GM18870 (cell line): ENCODE measurements around the gene PVALB.

Source experiments
- ATAC-seq: cut with Tn5 transposase; IDR thresholded peaks from one replicate; pipeline ENCODE4 v1.9.1; 2021; ENCODE audit warnings: moderate library complexity; ENCODE audit not compliant: unreplicated experiment

Gene PVALB

DNA sequence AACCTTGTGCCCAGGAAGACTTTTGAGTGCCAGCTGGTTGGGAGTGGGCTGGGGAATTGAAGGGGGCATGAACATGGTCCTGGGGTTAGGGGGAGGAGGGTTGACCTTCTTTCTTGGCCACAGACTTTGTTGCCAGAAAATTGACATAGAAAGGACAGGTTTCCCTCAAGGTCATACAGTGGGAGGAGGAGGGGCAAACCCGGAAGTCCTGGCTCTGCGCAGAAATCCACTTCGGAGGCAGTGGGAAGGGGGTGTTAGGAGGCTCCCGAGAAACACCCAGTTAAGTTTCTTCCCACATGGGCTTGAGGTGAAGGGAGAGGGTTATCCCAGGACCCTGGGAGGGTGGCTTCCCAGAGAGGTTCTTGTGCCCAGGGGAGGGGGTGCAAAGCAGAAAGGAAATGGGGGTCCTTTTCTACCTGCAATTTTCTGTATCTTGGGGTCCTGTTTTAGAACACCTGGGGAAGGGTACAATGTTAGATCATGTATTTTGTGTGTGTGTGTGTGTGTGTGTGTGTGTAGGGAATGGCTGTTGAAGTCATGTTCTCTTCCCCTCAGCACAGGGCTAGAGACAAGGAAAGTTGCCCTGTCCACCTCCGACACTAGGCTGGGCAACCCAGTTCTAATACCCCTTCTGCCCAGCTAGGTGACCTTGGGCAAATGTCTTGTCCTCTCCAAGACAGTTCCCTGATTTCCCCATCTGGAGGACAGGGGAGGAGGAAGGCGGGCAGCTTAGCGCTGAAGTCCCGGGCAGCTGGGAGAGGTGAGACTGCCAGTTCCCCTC is 1.1 kb downstream of the PVALB start:
- no peak for ATAC-seq

DNA sequence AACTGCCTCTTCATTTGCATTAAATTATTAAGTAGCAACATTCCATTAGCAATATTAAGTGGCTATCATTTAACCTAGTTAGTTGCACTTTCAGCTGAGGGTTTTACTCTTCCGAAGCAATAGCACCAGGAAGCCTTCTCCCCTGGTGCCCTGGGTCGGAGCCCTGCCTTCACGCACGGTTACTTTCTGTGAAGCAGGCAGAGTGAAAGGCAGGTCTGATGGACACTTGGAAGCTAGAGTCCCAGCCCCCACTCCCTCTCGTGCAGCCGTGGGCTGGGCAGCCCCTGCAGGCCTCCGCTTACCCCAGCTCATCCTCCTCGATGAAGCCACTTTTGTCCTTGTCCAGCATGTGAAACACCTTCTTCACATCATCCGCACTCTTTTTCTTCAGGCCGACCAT is 2.0 kb downstream of the PVALB start:
- no peak for ATAC-seq

DNA sequence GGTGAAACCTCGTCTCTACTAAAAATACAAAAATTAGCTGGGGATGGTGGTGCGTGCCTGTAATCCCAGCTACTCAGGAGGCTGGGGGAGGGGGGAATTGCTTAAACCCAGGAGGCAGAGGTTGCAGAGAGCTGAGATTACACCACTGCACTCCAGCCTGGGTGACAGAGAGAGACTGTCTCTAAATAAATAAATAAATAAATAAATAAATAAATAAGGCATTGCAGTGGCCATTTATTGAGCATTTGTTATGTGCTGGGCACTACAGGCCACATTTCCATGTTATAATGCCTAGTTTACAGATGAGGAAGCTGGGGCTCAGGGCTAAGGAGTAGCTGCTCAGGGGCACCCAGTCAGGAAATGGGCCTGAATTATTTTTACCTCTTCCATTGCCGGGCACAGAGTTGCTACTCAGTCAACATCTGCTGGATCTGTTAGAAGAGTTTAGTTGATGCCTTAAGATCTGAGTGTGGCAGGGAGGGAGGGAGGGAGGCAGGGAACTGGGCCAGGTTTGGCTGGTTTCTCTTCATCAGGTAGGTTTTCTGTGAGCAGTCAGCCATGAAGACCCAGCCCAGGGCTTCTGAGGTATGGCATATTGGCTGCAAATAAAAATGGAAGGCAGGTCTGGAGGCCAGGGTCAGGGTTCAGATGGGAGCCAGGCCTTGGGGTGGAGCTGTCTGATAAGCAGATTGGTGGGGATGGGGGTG is 5.6 kb downstream of the PVALB start:
- ATAC-seq = no peak

DNA sequence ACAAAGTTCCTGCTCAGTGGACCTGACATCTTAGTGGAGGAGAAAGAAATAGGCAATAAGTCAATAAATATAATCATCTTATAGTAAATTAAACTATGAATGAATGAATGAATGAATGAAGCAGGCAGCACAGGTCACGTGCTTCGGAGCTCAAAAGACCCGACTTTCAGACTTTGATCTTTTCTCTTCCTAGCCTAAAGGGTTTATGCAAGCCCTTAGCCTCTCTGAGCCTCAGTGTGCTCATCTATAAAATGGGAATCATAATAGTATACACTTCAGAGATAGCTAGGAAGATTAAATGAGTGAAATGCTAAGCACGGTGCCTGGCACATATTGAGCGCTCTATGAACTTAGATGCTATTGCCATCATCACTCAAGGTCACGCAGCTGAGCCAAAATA is 7.5 kb downstream of the PVALB start:
- ATAC-seq = no peak

DNA sequence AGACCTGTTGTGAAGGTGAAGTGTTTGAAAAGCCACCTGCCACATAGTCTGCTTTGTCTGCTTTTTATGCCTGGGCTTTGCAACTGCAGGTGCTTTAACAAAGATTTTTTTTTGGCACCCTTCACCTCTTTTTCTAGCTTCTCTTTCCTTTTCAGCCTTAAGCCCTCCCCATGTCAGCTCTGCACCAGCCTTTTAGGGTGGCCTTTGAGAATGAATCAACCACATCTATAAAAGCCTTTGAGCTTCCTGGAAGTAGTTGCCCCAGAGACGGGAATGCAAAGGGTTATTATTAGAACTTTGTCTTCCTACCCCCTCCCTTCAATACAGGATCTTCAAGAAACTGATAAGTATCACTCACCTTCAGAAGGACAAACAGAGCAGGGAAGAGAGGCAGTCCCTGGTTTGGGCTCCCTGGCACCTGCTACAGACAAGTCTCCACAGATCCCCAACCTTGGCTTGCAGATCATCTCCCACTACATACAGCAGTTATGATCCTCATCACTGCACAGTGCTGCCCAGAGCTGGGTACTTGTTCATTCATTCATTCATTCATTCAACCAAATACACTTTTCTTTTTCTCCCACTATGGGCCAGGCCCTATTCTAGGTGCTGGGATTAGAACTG is 8.0 kb downstream of the PVALB start:
- no peak for ATAC-seq

DNA sequence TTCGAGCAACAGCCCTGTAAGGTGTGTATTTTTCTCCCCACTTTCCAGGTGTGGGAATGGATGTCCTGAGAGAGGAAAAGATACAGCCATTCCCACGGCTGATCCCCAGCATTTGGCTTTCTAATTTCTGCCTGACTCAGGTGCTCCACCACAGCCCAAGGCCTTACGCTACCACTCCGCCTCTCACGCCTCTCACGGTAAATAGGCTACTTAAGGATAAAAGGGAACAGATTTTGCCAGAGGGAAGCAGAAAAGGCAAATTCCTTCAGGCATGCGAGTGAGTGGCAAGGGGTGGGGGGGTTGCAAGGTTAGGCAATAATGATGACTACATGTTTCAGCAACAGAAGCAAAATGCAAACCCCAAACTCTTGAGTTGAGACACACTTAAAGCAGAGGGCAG is 9.2 kb downstream of the PVALB start:
- ATAC-seq = no peak

DNA sequence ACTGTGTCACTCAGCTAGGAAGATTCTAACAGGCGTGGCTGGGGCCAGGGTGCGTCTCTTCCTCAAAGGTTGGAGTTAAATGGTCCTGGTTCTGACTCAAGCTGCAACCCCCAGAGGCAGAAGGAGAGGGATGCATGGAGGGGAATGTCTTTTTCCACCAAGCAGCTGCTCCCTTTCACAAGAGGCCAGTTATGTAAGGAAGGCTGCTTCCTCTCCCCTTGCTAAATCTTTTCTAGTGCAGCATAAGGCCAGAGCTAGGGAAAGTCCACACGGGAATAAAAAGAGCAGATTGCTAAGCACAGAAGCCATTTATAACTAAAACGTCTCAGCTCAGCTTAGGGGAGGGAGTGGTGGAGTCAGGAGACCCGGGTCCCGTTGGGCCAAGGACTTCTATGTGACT is 10.0 kb downstream of the PVALB start:
- ATAC-seq = no peak

DNA sequence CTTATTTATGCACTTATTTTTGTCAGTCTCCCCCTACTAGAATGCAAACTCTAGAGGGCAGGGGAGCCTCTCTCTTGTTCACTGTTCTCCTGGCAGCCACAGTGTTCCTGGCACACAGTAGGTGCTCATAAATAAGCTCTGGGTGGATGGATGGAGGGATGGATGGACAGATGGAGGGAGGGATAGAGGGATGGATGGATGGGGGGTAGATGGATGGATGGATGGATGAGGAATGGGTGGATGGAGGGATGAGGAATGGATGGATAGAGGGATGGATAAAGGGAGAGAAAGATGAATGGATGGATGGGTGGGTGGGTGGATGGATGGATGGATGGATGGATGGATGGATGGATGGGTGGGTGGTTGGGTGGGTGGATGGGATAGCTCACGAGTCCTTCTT is 13.5 kb downstream of the PVALB start:
- no peak for ATAC-seq

DNA sequence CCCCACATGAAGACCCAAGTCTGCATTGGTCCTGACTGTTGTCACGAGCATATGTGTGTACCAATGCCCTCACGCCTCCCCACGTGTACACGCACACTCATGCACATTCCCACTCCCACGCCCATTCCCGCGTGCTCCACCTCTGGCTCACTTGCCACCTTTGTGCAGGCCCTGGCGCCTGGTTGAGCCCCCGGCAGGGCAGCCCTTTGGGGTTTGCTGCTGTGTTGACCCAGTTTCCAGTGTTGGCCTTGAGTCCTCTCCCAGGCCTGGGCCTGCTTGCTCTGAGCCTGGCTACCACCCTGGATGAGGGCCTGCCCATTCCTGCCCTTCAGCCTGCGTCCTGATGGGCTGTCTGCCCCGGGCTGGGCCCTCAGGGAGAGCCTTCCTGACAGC is 18.2 kb downstream of the PVALB start:
- ATAC-seq = no peak

DNA sequence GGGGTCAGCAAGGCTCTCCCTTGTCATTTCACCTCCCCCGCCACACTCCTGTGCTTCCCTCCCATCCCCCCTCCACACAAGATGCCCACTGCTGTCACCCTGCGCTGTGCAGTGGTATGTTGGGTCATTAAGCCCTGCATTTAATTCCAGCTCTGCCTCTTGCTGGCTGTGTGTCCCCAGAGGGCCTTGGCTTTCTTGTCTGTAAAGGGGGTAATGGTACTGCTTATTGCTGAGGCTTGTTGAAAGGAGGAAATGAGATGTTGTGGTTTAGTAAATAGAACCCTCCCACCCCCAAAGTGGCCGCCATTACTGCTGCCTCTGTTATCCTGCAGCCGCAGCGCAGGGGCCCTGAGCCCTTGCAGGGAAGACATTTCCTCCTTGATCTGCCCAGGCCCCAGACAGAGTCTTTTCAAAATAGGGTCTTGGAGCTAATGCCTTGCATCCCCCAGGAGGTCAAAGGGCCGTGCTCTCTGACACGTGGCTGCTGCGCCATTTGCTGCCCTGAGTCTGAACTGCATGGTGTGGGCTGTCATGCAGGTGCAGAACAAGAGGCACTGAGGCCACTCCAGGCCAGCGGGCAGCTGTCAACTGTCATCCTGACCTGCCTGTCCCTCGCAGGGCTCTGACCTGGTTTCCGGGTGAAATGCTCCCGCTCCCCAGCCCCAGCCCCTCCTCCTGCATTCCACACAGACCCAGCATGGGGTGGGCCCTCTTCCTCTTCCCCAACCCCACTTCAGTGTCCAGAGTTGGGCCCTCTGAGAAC is 18.7 kb downstream of the PVALB start:
- ATAC-seq = no peak

DNA sequence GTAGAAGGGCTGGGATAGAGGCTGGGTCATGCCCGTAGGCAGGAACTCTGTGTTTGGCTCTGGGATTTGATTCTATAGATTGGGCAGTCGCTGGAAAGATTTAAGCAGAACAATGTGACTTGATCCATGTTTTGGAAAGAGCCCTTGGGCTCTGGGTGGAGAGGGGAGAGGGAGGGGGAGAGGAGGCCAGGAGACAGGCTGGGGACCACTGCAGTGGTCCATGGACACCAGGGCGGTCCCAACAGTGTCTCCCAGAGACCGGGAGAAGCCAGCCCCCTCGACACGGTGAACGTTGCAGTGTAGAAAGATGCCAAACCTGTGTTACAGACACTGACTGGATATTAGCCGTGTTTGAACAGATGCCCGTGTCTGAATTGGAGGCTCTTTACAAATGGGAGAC is 19.5 kb downstream of the PVALB start:
- no peak for ATAC-seq

DNA sequence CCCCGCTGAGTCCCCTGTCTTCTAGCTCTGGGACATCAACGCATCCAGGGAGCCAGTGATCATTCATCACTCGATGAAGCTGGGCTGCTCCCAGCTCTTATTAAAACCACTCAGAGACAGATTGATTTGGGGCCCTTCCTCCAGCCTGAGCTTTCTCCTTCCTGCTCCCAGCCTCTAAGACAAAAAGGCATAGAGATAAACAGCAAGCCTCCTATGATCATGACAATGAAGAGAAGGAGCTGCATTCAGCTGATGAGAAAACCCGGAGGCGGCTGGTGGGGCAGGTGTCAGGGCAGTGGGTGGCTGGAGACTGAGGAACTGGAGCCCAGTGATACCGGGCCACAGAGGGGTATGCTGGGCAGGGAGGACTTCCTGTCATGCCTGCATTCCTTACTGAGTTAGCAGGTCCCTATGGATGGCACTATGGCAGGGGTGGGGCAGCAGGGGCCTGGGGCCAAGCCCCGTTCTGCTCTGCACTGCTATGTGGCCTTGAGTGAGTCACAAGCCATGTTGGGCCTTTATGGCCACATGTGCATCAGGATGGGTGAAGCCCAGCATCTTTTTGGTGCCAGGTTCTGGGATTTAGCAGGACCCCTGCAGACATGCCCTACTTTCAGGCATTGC is 20.2 kb downstream of the PVALB start:
- ATAC-seq = no peak

DNA sequence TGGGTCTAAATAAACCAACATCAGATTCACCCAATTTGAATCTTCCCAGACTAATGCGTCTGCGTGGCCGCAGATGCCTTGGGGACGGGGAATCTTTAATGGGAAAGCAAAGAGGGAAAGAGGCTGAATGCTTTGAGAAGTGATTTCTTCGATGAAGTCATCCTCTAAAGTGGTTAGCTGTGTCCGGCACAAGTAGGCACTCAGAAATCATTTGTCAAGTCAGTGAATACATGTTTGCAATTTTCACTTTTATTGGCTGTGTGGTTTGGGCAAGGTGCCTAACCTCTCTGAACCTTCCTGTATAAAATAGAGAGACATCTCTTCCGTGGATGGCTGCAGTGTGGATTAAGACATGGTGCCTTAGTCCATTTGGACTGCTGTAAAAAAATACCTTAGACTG is 21.2 kb downstream of the PVALB start:
- ATAC-seq = no peak

DNA sequence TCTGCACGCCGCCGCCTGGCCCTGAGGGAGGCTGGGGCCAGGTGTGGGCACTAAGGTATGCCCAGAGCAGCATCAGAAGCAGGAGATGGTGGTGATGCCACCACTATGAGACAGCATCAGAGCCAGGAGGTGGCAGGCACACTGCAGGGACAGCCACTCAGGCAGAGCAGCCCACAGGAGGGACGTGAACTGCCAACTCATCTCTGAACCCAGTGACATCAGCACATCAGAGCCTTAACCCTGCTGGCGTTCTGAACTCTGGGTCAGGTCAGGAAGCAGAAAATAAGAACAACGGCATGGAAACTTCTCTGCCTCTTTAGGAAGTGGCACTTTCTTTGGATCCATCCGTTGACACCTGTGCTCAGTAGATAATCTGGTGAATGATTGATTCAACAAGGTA is 26.2 kb downstream of the PVALB start:
- ATAC-seq = no peak

DNA sequence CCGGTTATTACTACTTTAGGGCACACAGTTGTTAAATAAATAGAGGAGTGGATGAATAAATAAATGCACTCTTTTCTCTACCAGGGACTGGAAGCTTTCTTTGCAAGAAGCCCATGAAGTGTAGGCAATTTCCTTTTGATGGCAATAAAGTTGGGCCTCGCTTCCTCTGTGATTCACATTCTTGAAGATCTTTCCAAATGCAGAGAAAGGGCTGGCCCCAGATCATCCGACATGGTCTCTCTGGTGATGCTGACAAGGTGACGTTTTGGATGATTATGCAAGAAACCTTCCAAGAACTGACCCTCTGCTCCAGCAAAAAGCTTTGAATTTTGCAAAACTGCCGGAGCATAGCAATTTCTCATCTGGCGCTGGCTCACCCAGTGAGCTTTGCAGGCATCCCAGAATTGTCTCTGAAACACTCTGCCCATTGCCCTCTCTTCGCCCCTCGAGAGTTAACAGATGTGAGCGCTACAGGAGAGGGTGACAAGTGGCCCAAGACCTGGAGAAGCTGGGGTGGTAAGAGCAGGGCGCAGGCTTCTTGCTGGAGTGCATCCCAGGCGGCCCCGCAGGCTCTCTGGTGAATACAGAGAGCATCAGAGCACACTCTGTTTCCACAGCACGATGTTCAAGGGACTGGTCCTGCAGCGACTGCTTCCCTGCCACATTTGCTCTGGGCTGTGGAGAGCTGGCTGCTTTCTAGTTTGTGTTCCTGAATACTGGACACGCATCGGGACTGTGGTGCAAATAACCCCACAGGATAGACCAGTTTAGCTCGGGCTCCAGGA is 29.4 kb downstream of the PVALB start:
- ATAC-seq = no peak

DNA sequence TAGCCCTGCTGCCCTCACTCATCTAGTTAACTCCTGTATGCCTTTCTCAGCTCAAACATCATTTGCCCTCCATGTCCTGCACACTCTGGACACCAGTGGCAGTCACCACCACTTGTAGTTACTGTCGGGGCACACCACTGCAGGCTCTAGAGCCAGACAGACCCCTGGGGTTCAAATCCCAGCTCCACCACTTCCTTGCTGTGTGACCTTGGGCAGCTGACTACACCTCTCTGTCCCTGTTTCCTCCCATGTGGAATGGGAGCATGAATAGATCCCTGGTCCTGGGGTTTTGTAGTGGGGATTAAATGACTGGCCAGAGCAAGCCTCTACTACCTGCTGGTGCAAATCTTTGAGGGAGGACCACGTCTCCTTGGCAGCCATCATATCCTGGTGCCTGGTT is 33.1 kb downstream of the PVALB start:
- no peak for ATAC-seq

DNA sequence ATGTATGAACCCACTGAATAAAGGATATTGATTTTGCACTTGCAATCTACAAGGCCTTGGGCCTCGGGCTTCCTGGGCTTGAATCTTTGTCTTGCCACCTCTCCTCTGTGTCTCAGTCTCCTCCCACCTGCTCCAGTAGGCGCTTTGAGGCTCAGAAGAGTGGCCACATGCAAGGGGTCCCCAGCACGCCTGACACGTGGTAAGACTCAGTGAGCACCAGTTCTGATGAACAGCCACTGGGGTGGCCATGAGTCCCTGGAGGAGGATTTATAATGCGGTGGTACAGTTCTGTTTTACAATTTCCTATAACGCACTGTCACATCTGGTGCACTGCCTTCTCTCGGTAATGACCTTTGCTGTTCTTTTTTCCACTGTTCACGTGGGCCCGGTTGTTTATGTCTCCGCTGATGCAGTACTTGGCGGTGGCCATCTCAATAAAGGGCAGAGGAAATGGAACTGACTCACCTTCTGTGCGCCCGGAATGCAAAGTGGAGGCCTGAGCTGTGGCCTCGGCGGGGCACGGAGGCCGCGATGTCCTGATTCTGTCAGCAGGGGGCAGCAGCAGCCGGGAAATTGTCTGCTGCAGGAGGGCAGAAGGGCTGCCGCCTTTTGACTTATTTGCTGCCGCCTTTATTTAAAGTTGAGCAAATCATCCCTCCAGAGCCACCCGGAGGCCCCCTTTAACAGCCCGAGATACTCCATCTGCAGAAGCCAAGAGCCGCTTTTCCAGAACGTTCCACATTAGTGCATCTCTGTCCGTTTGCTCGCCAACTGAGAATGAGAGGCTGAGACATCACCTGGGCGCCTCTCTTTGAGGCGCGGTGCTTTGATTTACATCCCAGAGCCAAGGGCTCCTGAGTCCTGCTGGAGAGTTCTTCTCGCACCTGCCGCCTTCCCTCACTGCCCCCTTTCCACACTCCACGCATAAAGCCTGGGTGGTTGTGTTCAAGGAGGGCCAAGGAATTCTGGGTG is 34.9 kb downstream of the PVALB start:
- peak; percentile 55 for ATAC-seq

DNA sequence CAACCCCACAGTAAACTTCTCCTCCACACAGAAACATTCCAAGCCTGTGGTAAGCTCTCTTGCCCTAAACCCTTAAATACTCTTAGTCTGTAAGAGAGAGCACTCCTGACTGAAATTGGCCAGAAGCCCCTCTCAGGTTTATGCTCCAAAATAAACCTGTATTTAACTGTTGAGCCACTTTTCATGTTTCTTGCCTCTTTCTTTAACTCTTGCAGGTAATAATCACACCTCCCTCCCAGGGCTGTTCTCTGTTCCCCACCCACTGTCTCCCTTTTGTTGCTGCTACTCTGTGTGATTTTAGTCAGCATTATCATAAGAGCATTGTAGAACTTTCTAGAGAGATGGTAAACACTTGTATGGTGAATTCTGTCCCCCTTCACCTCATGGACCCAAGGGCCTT is 38.8 kb downstream of the PVALB start:
- ATAC-seq = no peak

DNA sequence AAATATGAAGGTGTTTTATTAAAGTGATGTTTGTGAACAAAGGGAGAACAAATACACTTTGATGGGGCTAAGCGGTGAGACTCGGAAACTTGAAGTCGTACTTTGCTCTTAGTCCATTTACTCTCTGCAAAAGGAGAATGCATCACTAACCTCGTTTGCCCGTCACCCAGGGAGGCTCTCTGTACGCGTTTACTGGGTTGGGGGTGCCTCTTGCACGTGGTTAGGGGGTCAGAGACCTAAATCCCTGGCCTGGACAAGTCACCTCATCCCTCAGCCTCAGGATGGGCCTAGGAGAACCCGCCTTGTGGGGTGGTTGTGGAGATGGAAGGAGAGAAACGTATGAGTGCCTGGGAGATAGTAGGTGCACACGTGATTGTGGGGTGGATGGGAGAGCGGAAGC is 40.1 kb downstream of the PVALB start:
- no peak for ATAC-seq
